Neuron (in vitro differentiated cells): ENCODE measurements around the gene ASB11.
"Not testable (repeated sequence)": the region's sequence is repeated elsewhere in the genome, so short reads cannot be mapped to it uniquely, and the experiment has no call there.

Source experiments
- H2AFZ ChIP-seq: one replicate; pipeline ENCODE4 v1.6.1; 2013; ENCODE audit warnings: low read depth, mild to moderate bottlenecking, inconsistent platforms, low read length, moderate library complexity
- H3K27me3 ChIP-seq: one replicate; pipeline ENCODE4 v1.6.1; 2013; ENCODE audit warnings: low read length; ENCODE audit not compliant: insufficient read depth
- H3K36me3 ChIP-seq: one replicate; pipeline ENCODE4 v1.6.1; 2013; ENCODE audit warnings: low read length; ENCODE audit not compliant: insufficient read depth
- H3K4me1 ChIP-seq: one replicate; pipeline ENCODE4 v1.6.1; 2013; ENCODE audit warnings: low read length; ENCODE audit not compliant: insufficient read depth
- H3K4me3 ChIP-seq: 2 replicates; pipeline ENCODE4 v1.5.1; 2013; ENCODE audit warnings: mild to moderate bottlenecking, low read length, moderate library complexity
- H3K9me3 ChIP-seq: one replicate; pipeline ENCODE4 v1.6.1; 2013; ENCODE audit warnings: low read length

Gene ASB11

GRCh38 chrX:15298201-15298600 lies 17.2 kb downstream of the ASB11 start:
- peaks cover 9% of the 10 kb centered on the region for H3K27me3 ChIP-seq
- H3K36me3 ChIP-seq, result no peaks in the 10 kb centered on the region
- H3K9me3 ChIP-seq, result no peaks in the 10 kb centered on the region
- H3K4me1 ChIP-seq, result no peaks in the 10 kb centered on the region
- H3K4me3 ChIP-seq, result no peak overlapping the region
- no peak overlapping the region for H2AFZ ChIP-seq

GRCh38 chrX:15293451-15293850 lies 22.0 kb downstream of the ASB11 start:
- H3K4me3 ChIP-seq, result no peak overlapping the region
- no peak overlapping the region for H2AFZ ChIP-seq
- peaks cover 8% of the 10 kb centered on the region for H3K27me3 ChIP-seq
- no peaks in the 10 kb centered on the region for H3K4me1 ChIP-seq
- H3K36me3 ChIP-seq, result no peaks in the 10 kb centered on the region
- H3K9me3 ChIP-seq, result no peaks in the 10 kb centered on the region

- Histone ChIP-seq H3K4me1 (no peaks in the 10 kb centered on the region), H3K36me3 (no peaks in the 10 kb centered on the region), H3K4me3 (no peak overlapping the region), H3K9me3 (no peaks in the 10 kb centered on the region), H3K27me3 (peaks cover 8% of the 10 kb centered on the region), H2AFZ (no peak overlapping the region)
Measured at GRCh38 chrX:15292861-15293260, 22.6 kb downstream of the ASB11 start.

GRCh38 chrX:15277604-15278003 lies 37.8 kb downstream of the ASB11 start:
- Histone ChIP-seq H3K36me3 (no peaks in the 10 kb centered on the region), H3K27me3 (peaks cover 6% of the 10 kb centered on the region), H3K9me3 (peaks cover 2% of the 10 kb centered on the region), H2AFZ (no peak overlapping the region), H3K4me3 (no peak overlapping the region), H3K4me1 (no peaks in the 10 kb centered on the region)

- Histone ChIP-seq H3K4me1 (no peaks in the 10 kb centered on the region), H2AFZ (no peak overlapping the region), H3K36me3 (no peaks in the 10 kb centered on the region), H3K4me3 (no peak overlapping the region), H3K9me3 (peaks cover 2% of the 10 kb centered on the region), H3K27me3 (peaks cover 11% of the 10 kb centered on the region)
Measured at GRCh38 chrX:15274946-15275345, 40.5 kb downstream of the ASB11 start.

GRCh38 chrX:15273275-15273674 lies 42.2 kb downstream of the ASB11 start:
- H3K9me3 ChIP-seq, result not testable (repeated sequence)

GRCh38 chrX:15271757-15272156 lies 43.7 kb downstream of the ASB11 start:
- no peaks in the 10 kb centered on the region for H3K4me1 ChIP-seq
- H3K36me3 ChIP-seq, result no peaks in the 10 kb centered on the region
- H3K27me3 ChIP-seq, result peaks cover 5% of the 10 kb centered on the region
- peaks cover 2% of the 10 kb centered on the region for H3K9me3 ChIP-seq
- H2AFZ ChIP-seq, result no peak overlapping the region
- no peak overlapping the region for H3K4me3 ChIP-seq

More at GRCh38 chrX:15273275-15273674, 42.2 kb downstream of the ASB11 start:
- H2AFZ ChIP-seq, H3K27me3 ChIP-seq, H3K4me3 ChIP-seq, H3K36me3 ChIP-seq, H3K4me1 ChIP-seq: not testable (repeated sequence)

- H3K4me3 ChIP-seq, result no peak within 1 kb of the TSS
- no peak within 1 kb of the TSS for H2AFZ ChIP-seq
- no peaks in the 10 kb centered on the region for H3K36me3 ChIP-seq
- peaks cover 5% of the 10 kb centered on the region for H3K27me3 ChIP-seq
- H3K4me1 ChIP-seq, result no peaks in the 10 kb centered on the region
- peaks cover 2% of the 10 kb centered on the region for H3K9me3 ChIP-seq
Measured at GRCh38 chrX:15269618-15270521, 45.6 kb downstream of the ASB11 start, which contains the start of gene ASB9. Gene ASB9 (minus strand): TSS chrX:15270083. CDS start chrX:15269874, 209 bp downstream.

- Histone ChIP-seq H3K36me3 (no peaks in the 10 kb centered on the region), H2AFZ (no peak overlapping the region)
Measured at GRCh38 chrX:15269120-15269519, 46.3 kb downstream of the ASB11 start.

GRCh38 chrX:15254852-15255251 lies 60.6 kb downstream of the ASB11 start:
- H3K36me3 ChIP-seq, result no peaks in the 10 kb centered on the region
- no peak overlapping the region for H2AFZ ChIP-seq
- no peaks in the 10 kb centered on the region for H3K4me1 ChIP-seq
- no peaks in the 10 kb centered on the region for H3K27me3 ChIP-seq
- H3K9me3 ChIP-seq, result no peaks in the 10 kb centered on the region
- no peak overlapping the region for H3K4me3 ChIP-seq

More at GRCh38 chrX:15269120-15269519, 46.3 kb downstream of the ASB11 start:
- Histone ChIP-seq H3K9me3 (peaks cover 2% of the 10 kb centered on the region), H3K4me1 (no peaks in the 10 kb centered on the region), H3K4me3 (no peak overlapping the region), H3K27me3 (peaks cover 5% of the 10 kb centered on the region)

GRCh38 chrX:15245896-15246295 lies 69.5 kb downstream of the ASB11 start:
- H3K4me1 ChIP-seq, result no peaks in the 10 kb centered on the region
- peaks cover 14% of the 10 kb centered on the region for H3K27me3 ChIP-seq
- no peaks in the 10 kb centered on the region for H3K36me3 ChIP-seq
- H2AFZ ChIP-seq, result no peak overlapping the region
- no peaks in the 10 kb centered on the region for H3K9me3 ChIP-seq
- no peak overlapping the region for H3K4me3 ChIP-seq

- no peaks in the 10 kb centered on the region for H3K36me3 ChIP-seq
- H2AFZ ChIP-seq, result no peak overlapping the region
- no peaks in the 10 kb centered on the region for H3K9me3 ChIP-seq
- H3K4me3 ChIP-seq, result no peak overlapping the region
- no peaks in the 10 kb centered on the region for H3K4me1 ChIP-seq
- peaks cover 14% of the 10 kb centered on the region for H3K27me3 ChIP-seq
Measured at GRCh38 chrX:15244421-15244820, 71.0 kb downstream of the ASB11 start.

GRCh38 chrX:15242899-15243555 lies 72.4 kb downstream of the ASB11 start:
- Histone ChIP-seq H3K9me3 (no peaks in the 10 kb centered on the region), H3K27me3 (peaks cover 10% of the 10 kb centered on the region), H2AFZ (no peak overlapping the region), H3K4me1 (no peaks in the 10 kb centered on the region), H3K4me3 (no peak overlapping the region), H3K36me3 (no peaks in the 10 kb centered on the region)
